HepG2 (cell line): ENCODE measurements around the gene PDE2A. TPM values are rescaled to one million over a fixed set of nuclear protein-coding genes. Genes with fewer than 3 reads are reported as not detected.

Experiments
- ATAC-seq: fragments of 200-7000 bp; cut with Tn5 transposase; 3 replicates; pipeline ENCODE4 v1.9.1; 2020; ENCODE audit warnings: mild to moderate bottlenecking, moderate library complexity
- BruUV-seq: library from RNA; stranded (reverse); fragments of 400-500 nt; replicated peaks from 2 replicates; lab custom pipeline; 2021; lab: Mats Ljungman, UMichigan
- CTCF ChIA-PET: fragments of 300-600 bp; formaldehyde crosslinking; extraction: SDS; loops from one replicate; lab custom pipeline; 2021; ENCODE audit warnings: low total read pairs, inconsistent platforms, low intra/inter-chr PET ratio; lab: Yijun Ruan, JAX
- POLR2A ChIA-PET: fragments of 350-600 bp; sonication (Branson Sonifier 250); formaldehyde crosslinking; loops from one replicate; lab custom pipeline; 2020; ENCODE audit warnings: antibody characterized with exemption, inconsistent platforms; lab: Yijun Ruan, JAX
- DNase-seq: peaks from one replicate; pipeline ENCODE4 v3.0.0-alpha.2; 2015; ENCODE audit warnings: low spot score
- FAIRE-seq: peaks from 3 replicates; lab custom pipeline; 2011; peaks lifted over from hg19 to GRCh38; lab: Jason Lieb, UNC
- H2AFZ ChIP-seq: one replicate; pipeline ENCODE4 v1.6.1; 2011; ENCODE audit warnings: low read length, inconsistent platforms
- H3K27ac ChIP-seq: fragments of 300-600 bp; 3 replicates; pipeline ENCODE4 v1.8.0; 2011; ENCODE audit warnings: mixed run types, mild to moderate bottlenecking, mixed read lengths, low read length, inconsistent platforms; ENCODE audit not compliant: insufficient read depth; ENCODE audit errors: extremely low read length
- H3K27me3 ChIP-seq, 2 experiments: fragments of 200-600 bp in 1 of 2; 2 replicates in 1 of 2; 3 replicates in 1 of 2; pipeline versions ENCODE4 v1.6.0 to v1.8.0; 2011; ENCODE audit warnings: low read length in 2 of 2, mild to moderate bottlenecking in 2 of 2, moderate library complexity in 2 of 2, inconsistent platforms in 1 of 2; ENCODE audit not compliant: insufficient read depth in 2 of 2, control insufficient read depth in 1 of 2
- H3K36me3 ChIP-seq, 2 experiments: fragments of 200-600 bp in 1 of 2; replicated peaks in 1 of 2; 2 replicates in 1 of 2; 3 replicates in 1 of 2; pipeline versions ENCODE4 v1.5.1 to v1.8.0; 2011; ENCODE audit warnings: low read length in 2 of 2, inconsistent platforms in 1 of 2; ENCODE audit not compliant: insufficient read depth in 2 of 2, control insufficient read depth in 1 of 2
- H3K4me1 ChIP-seq: 2 replicates; pipeline ENCODE4 v1.5.1; 2012; ENCODE audit warnings: low read length, inconsistent platforms; ENCODE audit not compliant: insufficient read depth
- H3K4me2 ChIP-seq: 2 replicates; pipeline ENCODE4 v1.6.0; 2011; ENCODE audit warnings: low read depth, low read length, inconsistent platforms
- H3K4me3 ChIP-seq, 3 experiments: fragments of 200-600 bp in 1 of 3; sonication (generic), shearing (Covaris generic) in 1 of 3; replicated peaks in 1 of 3; 2 replicates each; pipeline ENCODE4 v1.5.1; 2011 to 2016; ENCODE audit warnings: low read length in 3 of 3, inconsistent platforms in 2 of 3, low read depth in 2 of 3, mild to moderate bottlenecking in 2 of 3, control low read depth in 1 of 3, mixed read lengths in 1 of 3; ENCODE audit not compliant: insufficient read depth in 1 of 3
- H3K79me2 ChIP-seq: one replicate; pipeline ENCODE4 v1.6.1; 2011; ENCODE audit warnings: low read length, inconsistent platforms; ENCODE audit not compliant: insufficient read depth
- H3K9ac ChIP-seq: 2 replicates; pipeline ENCODE4 v1.6.0; 2011; ENCODE audit warnings: mild to moderate bottlenecking, low read depth, low read length, inconsistent platforms; ENCODE audit not compliant: insufficient read depth
- H3K9me3 ChIP-seq: 2 replicates; pipeline ENCODE4 v1.5.1; 2012; ENCODE audit warnings: mild to moderate bottlenecking, low read length
- H4K20me1 ChIP-seq: 2 replicates; pipeline ENCODE4 v1.6.0; 2011; ENCODE audit warnings: inconsistent platforms, mild to moderate bottlenecking, low read length, moderate library complexity; ENCODE audit not compliant: insufficient read depth
- AGO1 ChIP-seq: fragments of 200-400 bp; formaldehyde crosslinking; IDR thresholded peaks from 2 replicates; pipeline ENCODE4 v1.6.1; 2017; ENCODE audit warnings: mild to moderate bottlenecking, low read depth, low read length, moderate library complexity; ENCODE audit not compliant: poor library complexity, severe bottlenecking
- AGO2 ChIP-seq: fragments of 200-400 bp; formaldehyde crosslinking; optimal IDR thresholded peaks from 2 replicates; pipeline ENCODE3; 2017; ENCODE audit warnings: mild to moderate bottlenecking, low read depth, low read length, moderate library complexity
- HNF4A ChIP-seq: sonication (generic); formaldehyde crosslinking; IDR thresholded peaks from 2 replicates; pipeline ENCODE4 v1.4.0; 2020; ENCODE audit warnings: missing genetic modification reagents
- HOXD1 ChIP-seq: sonication (generic); formaldehyde crosslinking; IDR thresholded peaks from 2 replicates; pipeline ENCODE4 v1.5.0; 2020; ENCODE audit warnings: missing genetic modification reagents
- IKZF4 ChIP-seq: sonication (generic); formaldehyde crosslinking; IDR thresholded peaks from 2 replicates; pipeline ENCODE4 v1.5.1; 2020; ENCODE audit warnings: borderline replicate concordance, mild to moderate bottlenecking, low read depth, missing genetic modification reagents; ENCODE audit errors: not compliant biosample characterization
- SALL1 ChIP-seq: sonication (generic); formaldehyde crosslinking; IDR thresholded peaks from 2 replicates; pipeline ENCODE4 v1.8.0; 2022; ENCODE audit warnings: mild to moderate bottlenecking, missing genetic modification reagents
- SETDB1 ChIP-seq: sonication (generic); formaldehyde crosslinking; IDR thresholded peaks from 2 replicates; pipeline ENCODE4 v1.5.1; 2020; ENCODE audit warnings: missing genetic modification reagents, mild to moderate bottlenecking, borderline replicate concordance
- ZBTB42 ChIP-seq: sonication (generic); formaldehyde crosslinking; IDR thresholded peaks from 2 replicates; pipeline ENCODE4 v1.5.0; 2020; ENCODE audit warnings: mild to moderate bottlenecking, missing genetic modification reagents
- ZNF383 ChIP-seq: sonication (generic); formaldehyde crosslinking; IDR thresholded peaks from 2 replicates; pipeline ENCODE4 v1.4.0; 2020; ENCODE audit warnings: missing genetic modification reagents, mild to moderate bottlenecking, borderline replicate concordance
- ZNF550 ChIP-seq: sonication (generic); formaldehyde crosslinking; IDR thresholded peaks from 2 replicates; pipeline ENCODE4 v1.4.0; 2020; ENCODE audit warnings: mild to moderate bottlenecking, missing genetic modification reagents, borderline replicate concordance
- ZNF670 ChIP-seq: sonication (generic); formaldehyde crosslinking; IDR thresholded peaks from 2 replicates; pipeline ENCODE4 v1.8.0; 2022; ENCODE audit warnings: mild to moderate bottlenecking, missing genetic modification reagents, borderline replicate concordance
- ZNF776 ChIP-seq: sonication (generic); formaldehyde crosslinking; IDR thresholded peaks from 2 replicates; pipeline ENCODE4 v1.4.0; 2020; ENCODE audit warnings: mild to moderate bottlenecking, missing genetic modification reagents
- WGBS: methylation state at CpG from one replicate; pipeline ENCODE4 v1.1.6; 2017; ENCODE audit warnings: low lambda C conversion rate; 5-methylcytosine and 5-hydroxymethylcytosine counted together
- in situ Hi-C: cut with HindIII; loops from 2 replicates; pipeline ENCODE4 v1.10.0; 2017; ENCODE audit warnings: low pct_unique_long_range_greater_than_20kb; ENCODE audit not compliant: extremely low pct_ligation_motif_present
- intact Hi-C: fragments of 100-400 bp; cut with micrococcal nuclease; formaldehyde crosslinking; loops from one replicate; pipeline ENCODE4 v1.10.0; 2022; ENCODE audit not compliant: unreplicated experiment
- polyA plus RNA-seq, 8 experiments: library from polyadenylated mRNA; depleted of rRNA in 3 of 8; stranded (reverse) in 7 of 8; unstranded in 1 of 8; fragments of >200 nt; fragmentation: Illumina TruSeq in 4 of 8; extraction: Trizol in 4 of 8; gene quantifications; 2 replicates each; pipeline versions ENCODE4 v1.2.1 to v1.2.3, GENCODE V29; 2011 to 2016; ENCODE audit warnings: low read depth in 4 of 8, missing spikeins in 1 of 8, mixed read lengths in 1 of 8; ENCODE audit not compliant: insufficient read depth in 1 of 8
- total RNA-seq, 5 experiments: library from RNA; depleted of rRNA; stranded (reverse); fragments of >200 nt; fragmentation: Illumina TruSeq; extraction: Trizol; gene quantifications; 2 replicates each; pipeline ENCODE4 v1.2.3, GENCODE V29; 2016; ENCODE audit warnings: low read depth in 1 of 5
- TF ChIP-seq, protein P1 (sequence below): fragments of 450-650 bp; IDR thresholded peaks from 2 replicates; pipeline ENCODE4 v1.6.1; 2017; ENCODE audit warnings: mild to moderate bottlenecking
- TF ChIP-seq, protein P2 (sequence below): sonication (generic); formaldehyde crosslinking; IDR thresholded peaks from 2 replicates; pipeline ENCODE4 v1.5.0; 2020; ENCODE audit warnings: mild to moderate bottlenecking, missing genetic modification reagents, borderline replicate concordance
- TF ChIP-seq, protein P3 (sequence below): IDR thresholded peaks from 2 replicates; pipeline ENCODE4 v1.6.1; 2018; ENCODE audit warnings: missing genetic modification reagents

The PDE2A gene
- total and polyA plus RNA-seq, 2 of the 13 experiments (the other 11 are each of a cell fraction or from before 2014, with no cell fraction given): 3.1 TPM; not detected in 1

DNA sequence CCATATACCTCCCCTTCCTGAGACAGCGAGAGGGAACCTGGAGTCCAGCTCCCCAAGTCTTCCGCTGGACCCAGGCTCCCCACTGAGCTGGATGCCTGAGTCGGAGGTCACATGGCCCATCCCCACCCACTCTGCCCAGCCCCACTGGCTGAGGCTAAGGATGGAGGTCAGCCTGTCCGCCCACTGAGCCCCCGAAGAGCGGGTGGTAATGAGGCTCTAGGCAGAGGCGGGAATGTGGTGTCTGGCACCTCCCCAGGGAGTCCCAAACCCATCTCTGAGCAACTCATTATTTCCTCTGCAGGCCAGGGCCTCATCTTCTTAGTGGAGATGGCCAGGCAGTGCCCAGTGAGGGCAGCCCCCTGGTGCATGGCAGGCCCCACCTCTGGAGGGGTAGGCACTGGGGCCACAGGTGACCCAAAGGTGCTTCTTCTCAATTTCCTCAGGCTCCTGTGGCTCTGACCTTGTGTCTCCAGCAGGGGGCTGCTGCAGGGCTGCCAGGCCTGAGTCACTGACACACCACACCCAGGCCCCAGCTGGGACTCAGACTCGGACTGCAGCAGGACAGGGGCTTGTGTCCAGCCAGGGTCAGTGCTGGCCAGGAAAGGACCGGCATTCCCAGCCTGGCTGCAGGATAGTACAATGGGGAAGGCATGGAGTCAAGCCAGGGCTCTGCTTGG, 10.2 kb upstream of the PDE2A start:
- H3K9me3 ChIP-seq: no peaks in the 10 kb centered on the region
- H3K4me2 ChIP-seq: no peak overlapping the region
- no peak overlapping the region for H3K9ac ChIP-seq
- no peak overlapping the region for H2AFZ ChIP-seq
- peaks cover 10 to 35% of the 10 kb centered on the region in 2 experiments; a peak in 4 of 5 replicates for H3K36me3 ChIP-seq
- ChIA-PET POLR2A (no interaction called here), CTCF (interaction anchor here (1.1 to 1.3 kb wide), 3 partner anchors 86 to 165 kb away, joined by 3 to 6 read pairs (median 3); no protein-coding TSS in a partner anchor)
- peak; percentile 89 for ATAC-seq
- no peaks in the 10 kb centered on the region for H3K79me2 ChIP-seq
- no peak overlapping the region for H3K27ac ChIP-seq
- no peaks in the 10 kb centered on the region for H3K27me3 ChIP-seq
- intact Hi-C loops: no loop called here
- 77% methylated on average over 3 of the region's 9 CpGs for WGBS
- DNase-seq: peak; percentile 49
- no peak overlapping the region for H3K4me3 ChIP-seq
- H4K20me1 ChIP-seq: peaks cover 17% of the 10 kb centered on the region; the same call in 1 of the 2 replicates
- in situ Hi-C loops: no loop called here
- H3K4me1 ChIP-seq: no peaks in the 10 kb centered on the region
- no peak for FAIRE-seq
- no TSS peak for BruUV-seq
- TF ChIP-seq ZBTB42 (CRISPR knock-in tag) (no peak), IKZF4 (CRISPR knock-in tag) (no peak), ZNF383 (CRISPR knock-in tag) (no peak), ZNF550 (CRISPR knock-in tag) (no peak), AGO1 (no peak), SETDB1 (CRISPR knock-in tag) (no peak), HNF4A (CRISPR knock-in tag) (no peak), AGO2 (peak; percentile 83), ZNF670 (no peak), HOXD1 (CRISPR knock-in tag) (no peak), SALL1 (CRISPR knock-in tag) (0 out of 2 replicates have a peak, but pooled peaks have one; percentile 11), ZNF776 (CRISPR knock-in tag) (0 out of 2 replicates have a peak, but pooled peaks have one; percentile 19)
- TF ChIP-seq, protein P1, sequence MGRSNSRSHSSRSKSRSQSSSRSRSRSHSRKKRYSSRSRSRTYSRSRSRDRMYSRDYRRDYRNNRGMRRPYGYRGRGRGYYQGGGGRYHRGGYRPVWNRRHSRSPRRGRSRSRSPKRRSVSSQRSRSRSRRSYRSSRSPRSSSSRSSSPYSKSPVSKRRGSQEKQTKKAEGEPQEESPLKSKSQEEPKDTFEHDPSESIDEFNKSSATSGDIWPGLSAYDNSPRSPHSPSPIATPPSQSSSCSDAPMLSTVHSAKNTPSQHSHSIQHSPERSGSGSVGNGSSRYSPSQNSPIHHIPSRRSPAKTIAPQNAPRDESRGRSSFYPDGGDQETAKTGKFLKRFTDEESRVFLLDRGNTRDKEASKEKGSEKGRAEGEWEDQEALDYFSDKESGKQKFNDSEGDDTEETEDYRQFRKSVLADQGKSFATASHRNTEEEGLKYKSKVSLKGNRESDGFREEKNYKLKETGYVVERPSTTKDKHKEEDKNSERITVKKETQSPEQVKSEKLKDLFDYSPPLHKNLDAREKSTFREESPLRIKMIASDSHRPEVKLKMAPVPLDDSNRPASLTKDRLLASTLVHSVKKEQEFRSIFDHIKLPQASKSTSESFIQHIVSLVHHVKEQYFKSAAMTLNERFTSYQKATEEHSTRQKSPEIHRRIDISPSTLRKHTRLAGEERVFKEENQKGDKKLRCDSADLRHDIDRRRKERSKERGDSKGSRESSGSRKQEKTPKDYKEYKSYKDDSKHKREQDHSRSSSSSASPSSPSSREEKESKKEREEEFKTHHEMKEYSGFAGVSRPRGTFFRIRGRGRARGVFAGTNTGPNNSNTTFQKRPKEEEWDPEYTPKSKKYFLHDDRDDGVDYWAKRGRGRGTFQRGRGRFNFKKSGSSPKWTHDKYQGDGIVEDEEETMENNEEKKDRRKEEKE: no peak
- TF ChIP-seq, protein P2, sequence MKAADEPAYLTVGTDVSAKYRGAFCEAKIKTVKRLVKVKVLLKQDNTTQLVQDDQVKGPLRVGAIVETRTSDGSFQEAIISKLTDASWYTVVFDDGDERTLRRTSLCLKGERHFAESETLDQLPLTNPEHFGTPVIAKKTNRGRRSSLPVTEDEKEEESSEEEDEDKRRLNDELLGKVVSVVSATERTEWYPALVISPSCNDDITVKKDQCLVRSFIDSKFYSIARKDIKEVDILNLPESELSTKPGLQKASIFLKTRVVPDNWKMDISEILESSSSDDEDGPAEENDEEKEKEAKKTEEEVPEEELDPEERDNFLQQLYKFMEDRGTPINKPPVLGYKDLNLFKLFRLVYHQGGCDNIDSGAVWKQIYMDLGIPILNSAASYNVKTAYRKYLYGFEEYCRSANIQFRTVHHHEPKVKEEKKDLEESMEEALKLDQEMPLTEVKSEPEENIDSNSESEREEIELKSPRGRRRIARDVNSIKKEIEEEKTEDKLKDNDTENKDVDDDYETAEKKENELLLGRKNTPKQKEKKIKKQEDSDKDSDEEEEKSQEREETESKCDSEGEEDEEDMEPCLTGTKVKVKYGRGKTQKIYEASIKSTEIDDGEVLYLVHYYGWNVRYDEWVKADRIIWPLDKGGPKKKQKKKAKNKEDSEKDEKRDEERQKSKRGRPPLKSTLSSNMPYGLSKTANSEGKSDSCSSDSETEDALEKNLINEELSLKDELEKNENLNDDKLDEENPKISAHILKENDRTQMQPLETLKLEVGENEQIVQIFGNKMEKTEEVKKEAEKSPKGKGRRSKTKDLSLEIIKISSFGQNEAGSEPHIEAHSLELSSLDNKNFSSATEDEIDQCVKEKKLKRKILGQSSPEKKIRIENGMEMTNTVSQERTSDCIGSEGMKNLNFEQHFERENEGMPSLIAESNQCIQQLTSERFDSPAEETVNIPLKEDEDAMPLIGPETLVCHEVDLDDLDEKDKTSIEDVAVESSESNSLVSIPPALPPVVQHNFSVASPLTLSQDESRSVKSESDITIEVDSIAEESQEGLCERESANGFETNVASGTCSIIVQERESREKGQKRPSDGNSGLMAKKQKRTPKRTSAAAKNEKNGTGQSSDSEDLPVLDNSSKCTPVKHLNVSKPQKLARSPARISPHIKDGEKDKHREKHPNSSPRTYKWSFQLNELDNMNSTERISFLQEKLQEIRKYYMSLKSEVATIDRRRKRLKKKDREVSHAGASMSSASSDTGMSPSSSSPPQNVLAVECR (CRISPR knock-in tag): no peak
- TF ChIP-seq, protein P3, sequence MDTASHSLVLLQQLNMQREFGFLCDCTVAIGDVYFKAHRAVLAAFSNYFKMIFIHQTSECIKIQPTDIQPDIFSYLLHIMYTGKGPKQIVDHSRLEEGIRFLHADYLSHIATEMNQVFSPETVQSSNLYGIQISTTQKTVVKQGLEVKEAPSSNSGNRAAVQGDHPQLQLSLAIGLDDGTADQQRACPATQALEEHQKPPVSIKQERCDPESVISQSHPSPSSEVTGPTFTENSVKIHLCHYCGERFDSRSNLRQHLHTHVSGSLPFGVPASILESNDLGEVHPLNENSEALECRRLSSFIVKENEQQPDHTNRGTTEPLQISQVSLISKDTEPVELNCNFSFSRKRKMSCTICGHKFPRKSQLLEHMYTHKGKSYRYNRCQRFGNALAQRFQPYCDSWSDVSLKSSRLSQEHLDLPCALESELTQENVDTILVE (CRISPR knock-in tag): no peak
